Caco-2 (cell line): ENCODE data around the gene DGKG. TPM values are rescaled to one million over a fixed set of nuclear protein-coding genes. Genes with fewer than 3 reads are reported as not detected.

Experiments
- BruUV-seq: library from RNA; stranded (reverse); fragments of 400-500 nt; replicated peaks from 2 replicates; lab custom pipeline; 2021; lab: Mats Ljungman, UMichigan
- CTCF ChIA-PET: fragments of 300-600 bp; sonication (Branson Sonifier 250); formaldehyde crosslinking; loops from one replicate; lab custom pipeline; 2022; ENCODE audit warnings: antibody characterized with exemption; lab: Charles Lee
- POLR2A ChIA-PET: fragments of 300-600 bp; sonication (Branson Sonifier 250); formaldehyde crosslinking; loops from one replicate; lab custom pipeline; 2022; ENCODE audit warnings: antibody characterized with exemption; lab: Charles Lee
- DNase-seq, 2 experiments: peaks; one replicate each; pipeline versions ENCODE4 v3.0.0 to v3.0.0-alpha.2; 2020 to 2022
- H3K27me3 ChIP-seq: replicated peaks from 2 replicates; pipeline ENCODE4 v1.6.0; 2011; ENCODE audit warnings: low read length; ENCODE audit not compliant: control insufficient read depth, insufficient read depth
- H3K36me3 ChIP-seq: 2 replicates; pipeline ENCODE4 v1.5.1; 2011; ENCODE audit warnings: low read length; ENCODE audit not compliant: control insufficient read depth, insufficient read depth
- H3K4me1 ChIP-seq: fragments of 250-450 bp; sonication (Bioruptor Pico); 2 replicates; pipeline ENCODE4 v1.5.1; 2020; ENCODE audit warnings: mild to moderate bottlenecking
- H3K4me3 ChIP-seq: 2 replicates; pipeline ENCODE4 v1.5.1; 2011; ENCODE audit warnings: low read depth, mild to moderate bottlenecking, control low read depth, low read length
- H3K9me3 ChIP-seq: fragments of 250-450 bp; sonication (Bioruptor Pico); 2 replicates; pipeline ENCODE4 v1.5.1; 2020; ENCODE audit warnings: mild to moderate bottlenecking, moderate library complexity
- H3K27ac Mint-ChIP-seq: one replicate; pipeline ENCODE4 v1.8.0; 2022; ENCODE audit warnings: mixed read lengths; ENCODE audit not compliant: unreplicated experiment
- H3K27me3 Mint-ChIP-seq: one replicate; pipeline ENCODE4 v1.8.0; 2022; ENCODE audit warnings: mixed read lengths; ENCODE audit not compliant: insufficient read depth, unreplicated experiment
- H3K36me3 Mint-ChIP-seq: one replicate; pipeline ENCODE4 v1.8.0; 2022; ENCODE audit warnings: mild to moderate bottlenecking, mixed read lengths; ENCODE audit not compliant: insufficient read depth, unreplicated experiment
- H3K4me1 Mint-ChIP-seq: one replicate; pipeline ENCODE4 v1.8.0; 2022; ENCODE audit warnings: low read depth, mixed read lengths; ENCODE audit not compliant: unreplicated experiment
- H3K4me3 Mint-ChIP-seq: one replicate; pipeline ENCODE4 v1.8.0; 2022; ENCODE audit warnings: mild to moderate bottlenecking, moderate library complexity, mixed read lengths; ENCODE audit not compliant: unreplicated experiment
- H3K9me3 Mint-ChIP-seq: one replicate; pipeline ENCODE4 v1.8.0; 2022; ENCODE audit warnings: mixed read lengths; ENCODE audit not compliant: unreplicated experiment
- CTCF ChIP-seq, 2 experiments: fragments of 200-600 bp in 1 of 2; IDR thresholded peaks; 1 replicate in 1 of 2; 2 replicates in 1 of 2; pipeline versions ENCODE4 v1.5.1 to v1.8.0; 2011 to 2022; ENCODE audit warnings: antibody characterized with exemption in 1 of 2, control low read depth in 1 of 2, inconsistent platforms in 1 of 2, low read depth in 1 of 2, low read length in 1 of 2, mild to moderate bottlenecking in 1 of 2, moderate library complexity in 1 of 2; ENCODE audit not compliant: insufficient read depth in 1 of 2, severe bottlenecking in 1 of 2, unreplicated experiment in 1 of 2
- intact Hi-C: fragments of 100-400 bp; cut with micrococcal nuclease; formaldehyde crosslinking; loops from one replicate; pipeline ENCODE4 v1.10.0; 2022; ENCODE audit not compliant: unreplicated experiment
- total RNA-seq: library from RNA; stranded (reverse); gene quantifications from 2 replicates; pipeline ENCODE4 v1.2.3, GENCODE V29; 2022

The DGKG gene
- total RNA-seq, 1 experiment from 2014 or later: 0.32 TPM

GRCh38 chr3:186127463-186127862 is 234.6 kb downstream of the DGKG start:
- Histone ChIP-seq H3K4me1 (0 out of 2 replicates have a peak, but pooled peaks cover 11% of the 10 kb centered on the region), H3K4me3 (no peak overlapping the region), H3K9me3 (no peaks in the 10 kb centered on the region), H3K36me3 (no peaks in the 10 kb centered on the region), H3K27me3 (no peaks in the 10 kb centered on the region)
- no peak for TF ChIP-seq CTCF (IDR thresholded peaks at IDR 0.05; ENCODE audit: insufficient read depth in 1 of 2, low read depth in 1 of 2, low read length in 1 of 2, severe bottlenecking in 1 of 2, unreplicated experiment in 1 of 2)
- intact Hi-C loops: no loop called here
- CTCF ChIA-PET: no interaction called here
- POLR2A ChIA-PET: no interaction called here
- no peak for DNase-seq
- H3K4me1 Mint-ChIP-seq: peaks cover 31% of the 10 kb centered on the region
- BruUV-seq: no TSS peak
- H3K27ac Mint-ChIP-seq: no peak overlapping the region
- no peaks in the 10 kb centered on the region for H3K27me3 Mint-ChIP-seq
- no peak overlapping the region for H3K4me3 Mint-ChIP-seq
- no peaks in the 10 kb centered on the region for H3K36me3 Mint-ChIP-seq
- peaks cover 11% of the 10 kb centered on the region for H3K9me3 Mint-ChIP-seq

GRCh38 chr3:186125118-186125517 is 236.9 kb downstream of the DGKG start:
- Mint-ChIP-seq H3K36me3 (no peaks in the 10 kb centered on the region), H3K27me3 (no peaks in the 10 kb centered on the region)
- POLR2A ChIA-PET: no interaction called here

GRCh38 chr3:186124592-186124991 is 237.4 kb downstream of the DGKG start:
- no TSS peak for BruUV-seq
- DNase-seq: peak in 1 of 2 experiments; percentile 35
- Histone ChIP-seq H3K4me3 (no peak overlapping the region), H3K27me3 (no peaks in the 10 kb centered on the region), H3K9me3 (no peaks in the 10 kb centered on the region), H3K4me1 (0 out of 2 replicates have a peak, but pooled peaks cover 11% of the 10 kb centered on the region), H3K36me3 (no peaks in the 10 kb centered on the region)
- H3K27ac Mint-ChIP-seq: peak overlapping the region; percentile 6
- no peaks in the 10 kb centered on the region for H3K36me3 Mint-ChIP-seq
- TF ChIP-seq CTCF (IDR thresholded peaks at IDR 0.05; ENCODE audit: insufficient read depth in 1 of 2, low read depth in 1 of 2, low read length in 1 of 2, severe bottlenecking in 1 of 2, unreplicated experiment in 1 of 2): no peak
- H3K4me1 Mint-ChIP-seq: peaks cover 31% of the 10 kb centered on the region
- no peak overlapping the region for H3K4me3 Mint-ChIP-seq
- ChIA-PET CTCF (interaction anchor here (0.9 to 1.1 kb wide), 2 partner anchors 21 to 117 kb away, joined by 3 read pairs; no protein-coding TSS in a partner anchor), POLR2A (no interaction called here)
- intact Hi-C loops: no loop called here
- H3K27me3 Mint-ChIP-seq: no peaks in the 10 kb centered on the region
- peaks cover 11% of the 10 kb centered on the region for H3K9me3 Mint-ChIP-seq

More at GRCh38 chr3:186125118-186125517, 236.9 kb downstream of the DGKG start:
- H3K9me3 ChIP-seq: no peaks in the 10 kb centered on the region
- no TSS peak for BruUV-seq
- Mint-ChIP-seq H3K4me1 (peaks cover 31% of the 10 kb centered on the region), H3K4me3 (no peak overlapping the region), H3K9me3 (peaks cover 11% of the 10 kb centered on the region), H3K27ac (peak overlapping the region; percentile 6)
- intact Hi-C loops: no loop called here
- H3K36me3 ChIP-seq: no peaks in the 10 kb centered on the region
- no peak overlapping the region for H3K4me3 ChIP-seq
- H3K27me3 ChIP-seq: no peaks in the 10 kb centered on the region
- CTCF ChIA-PET: interaction anchor here (0.9 kb wide), 1 partner anchor 21 kb away, joined by 3 read pairs; no protein-coding TSS in a partner anchor
- 0 out of 2 replicates have a peak, but pooled peaks cover 11% of the 10 kb centered on the region for H3K4me1 ChIP-seq
- no peak for DNase-seq
- no peak for TF ChIP-seq CTCF (IDR thresholded peaks at IDR 0.05; ENCODE audit: insufficient read depth in 1 of 2, low read depth in 1 of 2, low read length in 1 of 2, severe bottlenecking in 1 of 2, unreplicated experiment in 1 of 2)
